ENCODE measurements around the gene PRPH2. TPM values are rescaled to one million over a fixed set of nuclear protein-coding genes. Genes with fewer than 3 reads are reported as not detected.
"Not testable (repeated sequence)": the region's sequence is repeated elsewhere in the genome, so short reads cannot be mapped to it uniquely, and the experiment has no call there.

Gene PRPH2
- total RNA-seq, 4 donors from 2014 or later, result 0.38 TPM; not detected in 3

GRCh38 chr6:42740725-42741124 lies 18.3 kb upstream of the PRPH2 start:
- H3K4me1 ChIP-seq, result peaks cover 28% of the 10 kb centered on the region
- TF ChIP-seq EP300 (IDR thresholded peaks at IDR 0.05) (no peak), POLR2AphosphoS5 (IDR thresholded peaks at IDR 0.05) (no peak), POLR2A (IDR thresholded peaks at IDR 0.05) (no peak), CTCF (IDR thresholded peaks at IDR 0.05) (no peak)
- no peak overlapping the region for H3K4me3 ChIP-seq
- H3K27me3 ChIP-seq, result no peaks in the 10 kb centered on the region
- no peaks in the 10 kb centered on the region for H3K36me3 ChIP-seq
- no peaks in the 10 kb centered on the region for H3K9me3 ChIP-seq
- DNase-seq (ENCODE audit: low spot score in 2 of 2), result no peak
- H3K27ac ChIP-seq, result no peak overlapping the region
- WGBS, result 65% methylated on average over 3 of the region's 3 CpGs

DNA sequence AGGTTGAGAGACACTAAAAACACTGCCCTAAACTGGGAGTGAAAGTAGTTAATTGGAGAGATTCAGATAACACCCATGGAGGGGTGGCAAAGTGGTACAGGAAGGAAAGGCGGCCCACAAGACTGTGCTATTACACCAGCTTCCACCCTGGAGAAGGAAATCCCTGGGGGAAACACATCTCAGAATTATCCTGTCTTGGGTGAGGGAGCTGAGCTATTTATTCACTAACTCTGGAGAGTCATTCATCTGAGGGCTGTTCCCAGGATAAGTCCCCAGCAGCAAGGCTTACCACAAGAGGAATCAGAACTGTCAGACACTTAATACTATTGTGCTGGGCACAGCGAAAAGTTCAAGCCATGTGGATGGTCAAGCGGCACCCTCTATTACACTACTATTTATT lies 13.6 kb upstream of the PRPH2 start:
- no peak for DNase-seq (ENCODE audit: low spot score in 2 of 2)
- 91% methylated on average over 3 of the region's 3 CpGs for WGBS
- TF ChIP-seq EP300 (IDR thresholded peaks at IDR 0.05), result no peak
- TF ChIP-seq POLR2AphosphoS5 (IDR thresholded peaks at IDR 0.05), result no peak
- no peak for TF ChIP-seq CTCF (IDR thresholded peaks at IDR 0.05)
- no peak for TF ChIP-seq POLR2A (IDR thresholded peaks at IDR 0.05)
- no peak overlapping the region for H3K27ac ChIP-seq
- no peaks in the 10 kb centered on the region for H3K4me1 ChIP-seq
- no peaks in the 10 kb centered on the region for H3K27me3 ChIP-seq
- no peak overlapping the region for H3K4me3 ChIP-seq
- no peaks in the 10 kb centered on the region for H3K36me3 ChIP-seq
- H3K9me3 ChIP-seq, result no peaks in the 10 kb centered on the region

GRCh38 chr6:42733867-42734481 lies 11.6 kb upstream of the PRPH2 start:
- H3K27me3 ChIP-seq; H3K4me1 ChIP-seq; H3K27ac ChIP-seq; H3K4me3 ChIP-seq; DNase-seq (ENCODE audit: low spot score in 2 of 2); H3K36me3 ChIP-seq; H3K9me3 ChIP-seq: not testable (repeated sequence)
- WGBS, result 83% methylated on average over 13 of the region's 13 CpGs

DNA sequence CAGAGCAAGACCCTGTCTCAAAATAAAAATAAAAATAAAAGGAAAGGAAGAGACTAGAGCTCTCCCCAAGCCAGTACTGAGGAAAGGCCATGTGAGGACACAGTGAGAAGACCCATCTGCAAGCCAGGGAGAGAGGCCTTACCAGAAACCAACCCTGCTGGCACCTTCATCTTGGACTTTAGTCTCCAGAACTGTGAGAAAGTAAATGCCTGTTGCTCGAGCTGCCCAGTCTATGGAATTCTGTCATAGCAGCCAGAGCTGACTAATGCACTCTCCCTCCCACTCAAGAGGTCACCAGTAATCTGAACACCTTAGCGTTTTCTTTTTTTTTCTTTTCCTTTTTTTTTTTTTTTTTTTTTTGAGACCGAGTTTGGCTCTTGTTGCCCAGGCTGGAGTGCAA lies 7.3 kb upstream of the PRPH2 start:
- no peak for DNase-seq (ENCODE audit: low spot score in 2 of 2)
- no peak overlapping the region for H3K27ac ChIP-seq
- no peak overlapping the region for H3K4me3 ChIP-seq
- 53% methylated on average over 2 of the region's 3 CpGs for WGBS
- H3K27me3 ChIP-seq, result no peaks in the 10 kb centered on the region
- no peak for TF ChIP-seq POLR2AphosphoS5 (IDR thresholded peaks at IDR 0.05)
- TF ChIP-seq CTCF (IDR thresholded peaks at IDR 0.05), result no peak
- TF ChIP-seq POLR2A (IDR thresholded peaks at IDR 0.05), result no peak
- TF ChIP-seq EP300 (IDR thresholded peaks at IDR 0.05), result no peak
- H3K9me3 ChIP-seq, result no peaks in the 10 kb centered on the region
- peaks cover 16% of the 10 kb centered on the region for H3K4me1 ChIP-seq
- H3K36me3 ChIP-seq, result no peaks in the 10 kb centered on the region

DNA sequence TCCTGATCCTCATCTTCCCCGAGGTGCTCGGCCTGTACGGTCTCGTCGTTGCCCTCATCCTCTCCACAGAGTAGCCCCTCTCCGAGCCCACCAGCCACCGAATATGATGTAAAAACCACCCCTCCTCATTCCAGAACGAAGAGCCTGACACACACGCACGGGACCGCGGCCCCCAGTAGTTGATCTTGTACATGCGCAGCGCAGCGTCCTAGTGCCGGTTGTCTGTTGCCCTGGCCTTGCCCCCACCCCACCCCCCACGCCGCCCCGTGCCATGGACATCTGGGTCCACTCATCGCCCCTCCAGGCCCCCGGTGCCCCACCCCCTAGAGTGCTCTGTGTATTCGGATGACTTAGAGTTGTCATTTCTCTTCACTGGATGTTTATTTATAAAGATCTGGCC lies 5.2 kb upstream of the PRPH2 start:
- peak overlapping the region; percentile 55 for H3K4me3 ChIP-seq
- no peaks in the 10 kb centered on the region for H3K27me3 ChIP-seq
- DNase-seq (ENCODE audit: low spot score in 2 of 2), result peak in 1 of 2 donors; percentile 67
- peaks cover 16% of the 10 kb centered on the region for H3K4me1 ChIP-seq
- TF ChIP-seq EP300 (IDR thresholded peaks at IDR 0.05) (no peak), POLR2A (IDR thresholded peaks at IDR 0.05) (no peak)
- no peaks in the 10 kb centered on the region for H3K36me3 ChIP-seq
- H3K27ac ChIP-seq, result peak overlapping the region; percentile 43
- 79% methylated on average over 17 of the region's 22 CpGs for WGBS
- no peaks in the 10 kb centered on the region for H3K9me3 ChIP-seq

- TF ChIP-seq POLR2A (IDR thresholded peaks at IDR 0.05), result no peak
- TF ChIP-seq POLR2AphosphoS5 (IDR thresholded peaks at IDR 0.05), result no peak
- TF ChIP-seq CTCF (IDR thresholded peaks at IDR 0.05), result no peak
- no peak for TF ChIP-seq EP300 (IDR thresholded peaks at IDR 0.05)
- no peaks in the 10 kb centered on the region for H3K27me3 ChIP-seq
Observed at GRCh38 chr6:42727087-42727611, 4.8 kb upstream of the PRPH2 start.

More at GRCh38 chr6:42727087-42727611, 4.8 kb upstream of the PRPH2 start:
- Histone ChIP-seq H3K4me3 (peak overlapping the region; percentile 55), H3K36me3 (no peaks in the 10 kb centered on the region), H3K27ac (peak overlapping the region; percentile 43), H3K4me1 (peaks cover 16% of the 10 kb centered on the region), H3K9me3 (no peaks in the 10 kb centered on the region)
- no peak for DNase-seq (ENCODE audit: low spot score in 2 of 2)
- 61% methylated on average over 11 of the region's 52 CpGs for WGBS
